Right kidney (tissue), 1 donor: ENCODE results near the gene MTFR1L.

Experiments used
- DNase-seq: peaks from one replicate; pipeline ENCODE4 v3.0.0-alpha.2; 2016

MTFR1L gene

DNA sequence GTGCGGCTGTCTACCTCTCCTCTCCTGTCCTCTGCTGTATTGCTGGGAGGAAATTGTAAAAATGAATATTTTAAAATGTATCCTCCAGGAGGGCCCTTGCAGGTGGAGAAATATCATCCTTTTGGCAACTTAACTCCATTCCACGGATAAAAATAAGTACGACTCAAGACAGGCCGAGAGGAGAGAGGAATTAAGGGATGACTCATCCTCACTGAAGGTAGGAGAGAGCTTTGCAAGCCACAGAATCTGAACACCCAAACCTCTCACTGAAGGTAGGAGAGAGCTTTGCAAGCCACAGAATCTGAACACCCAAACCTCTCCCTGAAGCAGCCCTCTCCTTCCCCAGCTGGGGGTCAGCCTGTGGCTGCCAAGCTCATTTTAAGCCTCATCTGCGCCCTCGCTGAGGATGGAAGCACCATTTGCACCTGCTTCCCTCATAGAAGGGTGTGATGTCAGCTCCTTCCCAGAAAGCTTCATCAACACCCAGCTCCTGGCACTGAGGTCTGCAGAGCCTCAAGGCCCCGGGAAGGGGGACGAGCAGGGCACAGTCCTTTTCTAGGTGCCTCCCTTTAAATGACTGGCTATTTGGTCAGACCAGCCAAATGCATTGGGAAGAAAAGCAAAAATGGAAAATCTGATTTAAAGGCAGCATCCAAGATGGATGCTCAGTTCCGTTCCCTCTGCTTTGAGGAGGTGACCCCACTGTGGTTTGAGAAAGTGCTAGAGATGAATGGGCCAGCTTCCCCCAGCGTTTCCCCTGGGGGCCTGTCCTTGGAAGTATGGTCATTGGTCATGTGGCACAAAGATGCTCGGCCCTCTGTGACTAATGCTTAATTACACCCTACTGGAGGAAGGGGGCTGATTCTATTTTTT lies 32.6 kb upstream of the MTFR1L start:
- DNase-seq = no peak

GRCh38 chr1:25787760-25788166 lies 32.0 kb upstream of the MTFR1L start:
- no peak for DNase-seq

- no peak for DNase-seq
These were observed 29.3 kb upstream of the MTFR1L start for GRCh38 chr1:25790472-25790871.

- DNase-seq = no peak
These were observed 27.6 kb upstream of the MTFR1L start for GRCh38 chr1:25792115-25792514.

DNA sequence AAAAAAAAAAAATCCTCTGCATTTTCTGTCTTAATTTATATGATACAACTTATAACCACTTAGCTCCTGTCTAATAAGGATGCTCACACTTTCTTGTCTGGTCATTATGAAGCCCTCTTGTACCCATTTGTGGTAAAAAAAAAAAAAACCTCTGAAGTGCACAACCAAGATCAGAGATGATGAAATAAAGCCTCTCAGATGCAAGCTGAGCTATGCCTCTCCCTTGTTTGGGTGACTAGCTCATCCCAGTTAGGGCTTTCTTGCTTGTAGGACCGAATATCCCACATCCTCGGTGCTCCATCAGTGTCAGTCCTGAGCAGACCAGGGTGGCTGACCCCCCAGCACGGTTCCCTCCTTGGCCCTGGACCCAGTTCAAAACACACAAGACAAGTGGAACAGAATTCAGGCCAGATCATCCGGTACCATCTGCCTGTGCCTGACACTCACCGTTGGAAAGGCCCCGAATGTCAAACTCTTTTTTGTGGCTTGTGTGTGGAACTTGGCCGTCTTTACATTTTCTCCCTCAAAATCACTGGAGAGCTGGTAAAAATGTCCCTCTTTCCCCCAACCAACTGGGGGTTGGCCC lies 26.1 kb upstream of the MTFR1L start:
- DNase-seq = no peak

DNA sequence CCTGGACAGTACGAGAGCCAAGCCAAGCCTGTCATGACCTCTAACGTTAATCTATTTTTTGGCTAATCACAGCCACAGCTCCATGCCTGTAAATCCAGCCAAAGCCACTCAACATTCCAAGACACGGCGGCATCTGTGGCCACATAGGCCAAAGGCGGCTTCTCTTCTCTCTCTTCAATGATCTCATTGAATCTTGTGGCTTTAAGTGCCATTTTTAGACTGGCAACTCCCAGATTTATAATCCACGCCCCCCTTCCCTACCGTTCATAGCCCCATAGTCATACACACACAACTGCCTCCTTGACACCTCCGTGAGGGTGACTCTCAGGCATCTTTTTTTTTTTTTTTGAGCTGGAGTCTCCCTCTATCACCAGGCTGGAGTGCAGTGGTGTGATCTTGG lies 25.4 kb upstream of the MTFR1L start:
- no peak for DNase-seq

DNA sequence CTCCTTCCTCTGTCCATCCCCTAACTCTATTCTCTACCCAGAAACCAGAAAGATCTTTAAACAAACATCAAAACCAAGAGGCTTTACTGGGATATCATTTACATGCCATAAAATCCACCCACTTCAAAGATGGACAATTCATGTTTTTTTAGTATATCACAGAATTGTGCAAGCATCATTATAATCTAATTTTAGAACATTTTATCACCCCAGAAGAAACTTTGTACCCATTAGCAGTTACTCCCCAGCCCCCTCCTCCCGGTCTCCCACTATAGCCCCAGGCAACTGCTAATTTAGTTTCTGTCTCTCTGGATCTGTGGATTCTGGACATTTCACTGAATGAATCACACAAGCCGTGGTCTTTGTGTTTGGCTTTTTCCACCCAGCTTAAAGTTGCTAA lies 24.5 kb upstream of the MTFR1L start:
- no peak for DNase-seq

GRCh38 chr1:25795946-25796810 lies 23.6 kb upstream of the MTFR1L start:
- no peak for DNase-seq

- peak; percentile 68 for DNase-seq
These were observed 22.8 kb upstream of the MTFR1L start for GRCh38 chr1:25796811-25797458.

- DNase-seq = no peak
These were observed 21.8 kb upstream of the MTFR1L start for GRCh38 chr1:25797939-25798338.

- DNase-seq = no peak
These were observed 20.9 kb upstream of the MTFR1L start for GRCh38 chr1:25798666-25799351.

DNA sequence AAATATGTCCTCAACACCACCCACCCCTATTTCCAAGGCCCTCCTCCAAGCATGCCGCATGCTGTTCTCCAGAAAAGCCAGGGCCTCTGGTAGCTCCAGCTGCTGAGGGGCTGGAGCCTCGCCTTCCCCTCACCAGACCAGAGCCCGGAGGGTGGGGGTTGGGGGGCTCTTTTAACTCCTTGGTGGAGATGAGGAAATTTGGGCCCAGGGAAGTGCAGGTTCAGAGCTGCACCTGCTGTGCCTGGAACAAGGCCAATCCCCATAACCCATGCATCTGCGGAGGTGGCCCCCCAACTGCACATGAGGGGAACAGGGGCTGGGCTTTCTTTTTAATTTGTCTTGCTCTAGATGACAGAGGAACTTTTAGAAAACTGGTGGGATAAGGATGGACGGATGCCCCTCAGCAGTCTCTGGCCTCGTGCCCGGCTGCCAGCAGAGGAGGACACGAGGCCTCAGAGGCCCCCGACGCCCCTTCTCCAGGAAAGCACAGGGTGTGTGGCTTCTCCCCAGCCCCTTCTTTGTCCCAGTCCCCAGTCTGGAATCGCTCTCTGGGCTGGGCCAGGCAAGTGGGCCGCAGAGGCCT lies 20.3 kb upstream of the MTFR1L start:
- peak; percentile 84 for DNase-seq

DNA sequence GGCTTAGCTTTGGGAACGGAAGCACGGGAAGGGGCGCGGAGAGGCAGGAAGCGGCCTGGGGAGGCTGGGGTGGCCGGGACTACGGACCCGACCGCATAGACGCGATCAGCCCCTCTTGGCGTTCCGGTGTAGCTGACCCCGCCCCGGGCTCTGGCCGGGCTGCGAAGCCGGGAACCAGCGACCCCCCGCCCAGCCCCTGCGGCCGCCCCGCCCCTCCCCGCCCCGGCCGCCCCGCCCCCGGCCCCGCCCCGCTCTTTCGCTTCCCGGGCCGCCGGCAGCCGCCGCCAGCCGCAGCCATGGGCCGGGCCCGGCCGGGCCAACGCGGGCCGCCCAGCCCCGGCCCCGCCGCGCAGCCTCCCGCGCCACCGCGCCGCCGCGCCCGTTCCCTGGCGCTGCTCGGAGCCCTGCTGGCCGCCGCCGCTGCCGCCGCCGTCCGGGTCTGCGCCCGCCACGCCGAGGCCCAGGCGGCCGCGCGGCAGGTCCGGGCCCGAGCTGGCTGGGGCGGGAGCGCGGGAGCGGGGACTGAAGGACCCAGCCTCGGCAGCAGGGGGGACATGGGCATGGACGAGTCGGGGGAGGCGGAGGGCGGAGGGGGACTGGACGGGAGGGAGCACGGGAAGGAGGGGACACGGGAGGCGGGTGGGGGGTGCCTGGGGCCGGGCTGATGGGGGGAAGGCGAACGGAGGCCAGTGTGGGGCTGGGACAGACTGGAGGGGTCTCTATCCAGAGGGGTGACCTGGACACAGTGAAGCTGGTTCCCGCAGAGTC lies 19.6 kb upstream of the MTFR1L start, which contains the start of gene SELENON:
TSS of gene SELENON (plus strand) at position 259 of the 768 bp plus-strand sequence. CDS start at position 297, 38 bp downstream.
- DNase-seq = no peak

DNA sequence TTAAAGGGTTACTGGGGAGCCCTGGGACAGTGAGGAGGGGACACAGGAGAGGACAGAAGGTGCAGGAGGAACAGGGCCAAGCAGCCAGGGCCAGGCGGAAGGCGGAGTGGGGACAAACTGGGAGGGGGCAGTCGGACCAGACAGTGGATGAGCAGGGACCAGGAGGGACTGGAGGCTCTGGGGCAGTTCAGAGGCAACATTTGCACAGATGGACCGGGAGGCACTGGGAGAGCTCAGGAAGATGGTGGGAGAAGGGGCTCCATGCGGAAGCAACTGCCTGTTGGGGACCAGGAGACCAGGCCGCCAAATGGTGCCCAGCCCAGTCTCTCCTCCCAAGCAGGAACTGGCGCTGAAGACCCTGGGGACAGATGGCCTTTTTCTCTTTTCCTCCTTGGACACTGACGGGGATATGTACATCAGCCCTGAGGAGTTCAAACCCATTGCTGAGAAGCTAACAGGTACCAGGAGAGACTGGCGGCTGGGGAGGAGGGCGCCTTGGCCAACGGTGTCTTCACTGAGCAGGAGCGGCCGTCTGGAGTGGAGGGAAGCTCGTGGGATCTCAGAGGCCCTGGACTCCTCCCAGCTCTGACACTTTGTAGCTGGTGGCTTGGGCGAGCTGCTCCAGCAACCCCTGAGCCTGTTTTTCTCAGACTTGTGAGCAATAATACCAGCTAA lies 18.9 kb upstream of the MTFR1L start:
- peak; percentile 61 for DNase-seq

DNA sequence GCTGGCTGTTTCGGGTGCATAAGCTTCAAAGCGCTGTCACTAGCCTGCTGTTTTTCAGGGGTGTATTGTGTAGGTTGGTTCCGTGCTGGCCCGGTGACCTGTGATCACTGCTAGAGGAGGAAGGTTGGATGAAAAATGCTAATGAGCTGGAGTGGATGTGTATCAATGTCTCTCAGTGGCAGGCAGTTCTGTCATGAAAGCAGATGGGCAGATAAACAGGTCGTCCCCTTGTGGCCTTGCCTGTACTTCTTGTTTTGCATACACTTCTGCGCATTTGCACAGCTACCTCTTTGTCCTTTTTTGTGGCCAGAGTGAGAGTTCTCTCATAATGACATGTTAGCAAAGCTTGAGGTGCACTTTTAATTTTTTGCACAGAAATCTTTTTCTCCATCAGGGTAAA lies 16.8 kb upstream of the MTFR1L start:
- no peak for DNase-seq

GRCh38 chr1:25803368-25803767 lies 16.4 kb upstream of the MTFR1L start:
- DNase-seq = no peak

- DNase-seq = no peak
These were observed 15.3 kb upstream of the MTFR1L start for GRCh38 chr1:25804244-25804963.

- DNase-seq = no peak
These were observed 14.5 kb upstream of the MTFR1L start for GRCh38 chr1:25804964-25805862.
